NCI-H146 treated with DMSO at 0.1 percent for 48 hours (cell line): ENCODE measurements around the gene CLEC2D.
"Not testable (repeated sequence)": the region's sequence is repeated elsewhere in the genome, so short reads cannot be mapped to it uniquely, and the experiment has no call there.

Source experiments
- DNase-seq: peaks from one replicate; lab custom pipeline; 2025; ENCODE audit not compliant: unreplicated experiment; lab: John Stamatoyannopoulos, UW

CLEC2D gene

GRCh38 chr12:9651265-9651729, 18.2 kb upstream of the CLEC2D start:
- no peak for DNase-seq

- DNase-seq = no peak
Observed at GRCh38 chr12:9660046-9660445, 9.5 kb upstream of the CLEC2D start.

DNA sequence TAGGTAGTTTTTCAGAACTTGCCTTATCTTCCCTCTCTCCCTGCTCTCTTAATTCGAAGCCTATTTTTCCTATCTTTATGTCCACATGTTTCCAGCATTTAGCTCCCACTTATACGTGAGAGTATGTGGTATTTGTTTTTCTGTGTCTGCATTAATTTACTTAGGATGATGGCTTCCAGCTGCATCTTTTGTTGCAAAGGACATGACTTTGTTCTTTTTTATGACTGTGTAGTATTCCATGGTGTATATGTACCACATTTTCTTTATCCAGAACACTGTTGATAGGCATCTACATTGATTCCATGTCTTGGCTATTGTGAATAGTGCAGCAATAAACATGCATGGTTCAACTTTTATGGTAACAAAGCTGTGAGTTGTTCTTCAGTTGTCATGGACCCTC, 7.8 kb upstream of the CLEC2D start:
- no peak for DNase-seq

GRCh38 chr12:9662488-9662887, 7.0 kb upstream of the CLEC2D start:
- no peak for DNase-seq

DNA sequence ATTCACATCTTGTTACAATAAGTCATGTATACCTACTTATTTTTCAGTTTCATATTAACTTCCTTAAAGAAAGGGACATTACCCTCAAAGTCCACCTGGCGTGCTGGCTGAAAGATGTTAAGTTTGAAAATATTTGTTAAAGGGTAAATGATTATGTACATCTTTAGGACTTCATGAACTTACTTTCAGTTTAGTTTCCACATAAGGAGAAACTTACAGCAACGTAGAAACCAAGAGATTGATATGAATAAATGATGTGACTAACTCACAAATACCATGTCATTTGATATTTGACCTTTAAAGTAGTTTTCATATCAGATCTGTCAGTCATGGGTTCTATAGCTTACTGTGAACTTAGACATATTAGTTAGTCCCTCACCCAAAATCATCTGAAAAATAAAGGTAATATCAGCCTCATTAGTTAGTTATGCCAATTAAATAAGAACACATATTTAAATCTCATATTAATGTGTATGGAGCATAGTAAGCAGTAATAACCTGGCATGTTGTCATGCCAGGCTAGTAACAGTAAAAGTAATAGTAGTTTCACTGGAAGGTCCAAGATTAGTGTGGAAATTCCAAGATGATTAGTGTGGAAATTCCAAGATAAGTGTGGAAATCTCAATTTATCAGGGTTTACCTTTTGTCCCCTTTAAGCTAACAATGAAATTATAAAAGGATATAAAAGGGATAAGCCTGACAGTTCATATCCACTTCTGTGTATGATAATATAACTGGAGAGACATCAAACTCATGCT, 1.9 kb upstream of the CLEC2D start:
- DNase-seq = no peak

GRCh38 chr12:9668161-9669018, 1.1 kb upstream of the CLEC2D start:
- DNase-seq = no peak

GRCh38 chr12:9669019-9669326, 540 bp upstream of the CLEC2D start:
- no peak for DNase-seq

DNA sequence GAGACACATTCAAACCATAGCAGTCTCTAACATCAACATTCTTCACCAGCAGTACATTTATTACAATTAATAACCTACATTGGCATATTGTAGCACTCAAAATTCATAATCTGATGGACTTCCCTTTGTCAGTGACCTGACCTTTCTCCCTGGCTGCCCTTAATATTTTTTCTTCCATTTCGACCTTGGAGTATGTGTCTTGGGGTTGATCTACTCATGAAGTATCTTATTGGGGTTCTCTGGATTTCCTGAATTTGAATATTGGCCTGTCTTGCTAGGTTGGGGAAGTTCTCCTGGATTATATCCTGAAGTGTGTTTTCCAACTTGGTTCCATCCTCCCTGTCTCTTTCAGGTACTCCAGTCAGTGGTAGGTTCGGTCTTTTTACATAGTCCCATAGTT, 2.8 kb downstream of the CLEC2D start:
- DNase-seq = not testable (repeated sequence)

DNA sequence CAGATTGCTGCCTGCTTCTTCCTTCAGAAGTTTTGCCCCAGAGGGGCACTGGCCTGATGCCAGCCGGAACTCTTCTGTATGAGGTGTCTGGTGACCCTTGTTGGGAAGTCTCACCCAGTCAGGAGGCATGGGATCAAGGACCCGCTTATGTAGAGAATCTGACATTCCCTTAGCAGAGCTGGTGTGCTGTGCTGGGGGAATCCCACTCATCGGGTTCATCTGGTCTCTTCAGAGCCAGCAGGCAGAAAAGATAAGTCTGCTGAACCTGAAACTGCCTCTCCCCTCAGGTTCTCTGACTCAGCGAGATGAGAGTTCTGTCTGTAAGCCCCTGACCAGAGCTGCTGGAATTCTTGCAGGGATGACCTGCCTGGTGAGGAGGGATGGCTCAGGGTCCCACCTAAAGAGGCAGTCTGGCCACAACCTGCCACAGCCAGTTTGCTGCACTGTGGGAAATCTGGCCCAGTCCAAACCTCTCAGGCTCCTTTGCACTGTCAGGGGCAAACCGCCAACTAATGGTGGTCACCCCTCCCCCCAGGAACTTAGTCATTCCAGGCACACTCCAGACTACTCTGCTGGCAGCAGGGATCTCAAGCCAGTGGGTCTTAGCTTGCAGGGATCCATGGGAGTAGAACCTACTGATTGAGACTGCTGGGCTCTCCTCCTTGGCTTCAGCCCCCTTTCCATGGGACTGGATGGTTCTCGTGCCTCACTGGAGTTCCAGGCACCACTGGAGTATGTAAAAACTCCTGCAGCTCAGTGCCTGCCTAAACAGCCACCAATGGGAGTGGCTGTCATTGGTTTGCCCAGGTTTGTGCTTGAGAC, 4.1 kb downstream of the CLEC2D start:
- no peak for DNase-seq

GRCh38 chr12:9674226-9674590, 4.7 kb downstream of the CLEC2D start:
- no peak for DNase-seq

DNA sequence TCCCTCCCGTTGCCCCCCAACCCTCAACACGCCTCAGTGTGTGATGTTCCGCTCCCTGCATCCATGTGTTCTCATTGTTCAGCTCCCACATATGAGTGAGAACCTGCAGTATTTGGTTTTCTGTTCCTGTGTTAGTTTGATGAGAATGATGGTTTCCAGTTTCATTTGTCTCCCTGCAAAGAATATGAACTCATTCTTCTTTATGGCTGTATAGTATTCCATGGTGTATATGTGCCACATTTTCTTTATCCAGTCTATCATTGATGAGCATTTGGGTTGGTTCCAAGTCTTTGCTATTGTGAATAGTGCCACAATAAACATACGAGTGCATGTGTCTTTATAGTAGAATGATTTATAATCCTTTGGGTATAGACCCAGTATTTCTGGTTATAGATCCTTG, 13.0 kb downstream of the CLEC2D start:
- DNase-seq = not testable (repeated sequence)

DNA sequence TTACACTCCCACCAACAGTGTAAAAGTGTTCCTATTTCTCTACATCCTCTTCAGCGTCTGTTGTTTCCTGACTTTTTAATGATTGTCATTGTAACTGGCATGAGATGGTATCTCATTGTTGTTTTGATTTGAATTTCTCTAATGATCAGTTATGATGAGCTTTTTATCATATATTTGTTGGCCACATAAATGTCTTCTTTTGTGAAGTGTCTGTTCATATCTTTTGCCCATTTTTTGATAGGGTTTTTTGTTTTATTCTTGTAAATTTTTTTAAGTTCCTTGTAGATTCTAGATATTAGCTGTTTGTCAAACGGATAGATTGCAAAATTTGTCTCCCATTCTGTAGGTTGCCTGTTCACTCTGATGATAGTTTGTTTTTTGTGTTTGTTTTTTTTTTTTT, 13.4 kb downstream of the CLEC2D start:
- DNase-seq = not testable (repeated sequence)

- DNase-seq = not testable (repeated sequence)
Observed at GRCh38 chr12:9685366-9685765, 15.9 kb downstream of the CLEC2D start.

DNA sequence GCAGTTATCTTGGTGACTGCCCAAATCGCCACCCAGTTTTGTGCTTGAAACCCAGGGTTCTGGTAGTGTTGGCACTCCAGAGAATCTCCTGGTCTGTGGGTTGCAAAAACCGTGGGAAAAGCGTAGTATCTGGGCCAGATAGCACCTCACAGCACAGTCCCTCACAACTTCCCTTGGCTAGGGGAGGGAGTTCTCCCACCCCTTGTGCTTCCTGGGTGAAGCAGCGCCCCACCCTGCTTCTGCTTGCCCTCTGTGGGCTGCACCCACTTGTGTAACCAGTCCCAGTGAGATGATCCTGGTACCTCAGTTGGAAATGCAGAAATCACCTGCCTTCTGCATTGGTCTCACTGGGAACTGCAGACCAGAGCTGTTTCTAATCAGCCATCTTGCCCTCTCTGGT, 16.4 kb downstream of the CLEC2D start:
- no peak for DNase-seq

- no peak for DNase-seq
Observed at GRCh38 chr12:9687228-9687627, 17.7 kb downstream of the CLEC2D start.

GRCh38 chr12:9692909-9693308, 23.4 kb downstream of the CLEC2D start:
- DNase-seq = no peak

GRCh38 chr12:9694241-9694640, 24.7 kb downstream of the CLEC2D start:
- DNase-seq = no peak

DNA sequence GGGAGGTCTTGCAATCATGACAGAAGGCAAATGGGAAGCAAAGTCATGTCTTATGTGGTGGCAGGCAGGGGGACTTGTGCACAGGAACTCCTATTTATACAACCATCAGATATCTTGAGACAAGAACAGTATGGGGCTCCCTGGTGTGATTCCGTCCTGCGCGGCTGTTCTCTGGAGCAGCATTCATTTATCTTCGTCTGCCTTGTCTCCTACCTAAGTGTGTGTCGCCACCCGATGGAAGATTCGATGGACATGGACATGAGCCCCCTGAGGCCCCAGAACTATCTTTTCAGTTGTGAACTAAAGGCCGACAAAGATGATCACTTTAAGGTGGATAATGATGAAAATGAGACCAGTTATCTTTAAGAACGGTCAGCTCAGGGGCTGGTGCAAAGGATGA, 25.6 kb downstream of the CLEC2D start:
- DNase-seq = not testable (repeated sequence)

DNA sequence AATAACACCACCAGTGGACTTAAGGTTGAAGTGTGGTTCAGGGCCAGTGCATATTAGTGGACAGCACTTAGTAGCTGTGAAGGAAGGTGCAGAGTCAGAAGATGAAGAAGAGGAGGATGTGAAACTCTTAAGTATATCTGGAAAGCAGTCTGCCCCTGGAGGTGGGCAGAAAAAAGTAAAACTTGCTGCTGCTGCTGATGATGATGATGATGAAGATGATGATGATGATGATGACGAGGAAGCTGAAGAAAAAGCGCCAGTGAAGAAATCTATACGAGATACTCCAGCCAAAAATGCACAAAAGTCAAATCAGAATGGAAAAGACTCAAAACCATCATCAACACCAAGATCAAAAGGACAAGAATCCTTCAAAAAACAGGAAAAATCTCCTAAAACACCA, 26.1 kb downstream of the CLEC2D start:
- DNase-seq = not testable (repeated sequence)

GRCh38 chr12:9697619-9698018, 28.1 kb downstream of the CLEC2D start:
- DNase-seq = no peak

DNA sequence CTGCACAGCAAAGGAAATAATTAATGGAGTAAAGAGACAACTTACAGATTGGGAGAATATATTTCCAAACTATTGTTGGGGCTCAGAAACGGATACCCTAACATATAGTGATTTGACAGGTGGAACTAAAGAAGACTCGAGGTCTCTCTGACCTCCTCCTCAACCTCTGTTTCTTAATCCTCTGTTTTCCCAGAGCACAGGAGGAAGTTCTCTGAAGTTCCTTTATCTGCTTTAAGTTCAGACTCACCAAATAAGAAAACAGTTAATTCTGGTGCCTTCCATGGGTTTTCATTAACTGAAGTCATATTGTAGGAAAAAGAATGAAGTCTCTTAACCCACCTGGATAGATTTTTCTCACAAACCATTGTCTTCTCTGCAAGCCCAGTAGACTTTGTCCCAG, 29.2 kb downstream of the CLEC2D start:
- no peak for DNase-seq
